HEK293 (cell line): Measurements from ENCODE around the gene TMEM240.

Experiments used
- CTCF ChIA-PET: fragments of 350-600 bp; formaldehyde crosslinking; extraction: SDS; loops from one replicate; lab custom pipeline; 2021; ENCODE audit warnings: antibody characterized with exemption; lab: Yijun Ruan, JAX
- POLR2A ChIA-PET: fragments of 300-600 bp; formaldehyde crosslinking; extraction: SDS; loops from one replicate; lab custom pipeline; 2020; ENCODE audit warnings: antibody characterized with exemption, inconsistent platforms; lab: Yijun Ruan, JAX
- H3K27ac ChIP-seq: fragments of 200-500 bp; sonication (Bioruptor generic); 2 replicates; pipeline ENCODE4 v1.5.1; 2014; ENCODE audit warnings: low read depth, low read length, control low read depth, inconsistent platforms; ENCODE audit errors: extremely low read depth
- H3K36me3 ChIP-seq, 2 experiments: fragments of 200-500 bp in 1 of 2; sonication (Bioruptor generic) in 1 of 2; 1 replicate in 1 of 2; 2 replicates in 1 of 2; pipeline ENCODE4 v1.5.1; 2014 to 2017; ENCODE audit warnings: inconsistent platforms in 2 of 2, low read length in 2 of 2; ENCODE audit not compliant: control insufficient read depth in 2 of 2, insufficient read depth in 1 of 2
- H3K4me1 ChIP-seq: fragments of 200-500 bp; sonication (Bioruptor generic); 2 replicates; pipeline ENCODE4 v1.5.1; 2014; ENCODE audit warnings: mild to moderate bottlenecking, low read length, inconsistent platforms; ENCODE audit not compliant: control insufficient read depth, insufficient read depth
- H3K4me3 ChIP-seq: 2 replicates; pipeline ENCODE4 v1.5.1; 2011; ENCODE audit warnings: low read depth, mild to moderate bottlenecking, control low read depth, low read length, moderate library complexity
- H3K9me3 ChIP-seq: fragments of 200-500 bp; sonication (Bioruptor generic); 2 replicates; pipeline ENCODE4 v1.5.1; 2014; ENCODE audit warnings: low read depth, low read length, inconsistent platforms; ENCODE audit not compliant: control insufficient read depth, insufficient read depth
- BCL11A ChIP-seq: fragments of 450-650 bp; formaldehyde crosslinking; IDR thresholded peaks from 2 replicates; pipeline ENCODE4 v1.5.1; 2016; ENCODE audit warnings: low read depth, missing biosample characterization, missing genetic modification characterization
- BCL11B ChIP-seq: fragments of 450-650 bp; formaldehyde crosslinking; IDR thresholded peaks from 2 replicates; pipeline ENCODE4 v1.5.1; 2016; ENCODE audit warnings: low read depth, missing biosample characterization, missing genetic modification characterization
- EGR2 ChIP-seq: fragments of 450-650 bp; formaldehyde crosslinking; IDR thresholded peaks from 2 replicates; pipeline ENCODE4 v1.5.1; 2016; ENCODE audit warnings: low read depth, missing biosample characterization, missing genetic modification characterization
- GLIS1 ChIP-seq: fragments of 450-650 bp; formaldehyde crosslinking; IDR thresholded peaks from 2 replicates; pipeline ENCODE4 v1.5.1; 2016; ENCODE audit warnings: missing biosample characterization, missing genetic modification characterization
- HIC1 ChIP-seq: fragments of 450-650 bp; formaldehyde crosslinking; IDR thresholded peaks from 2 replicates; pipeline ENCODE4 v1.5.1; 2016; ENCODE audit warnings: missing biosample characterization, missing genetic modification characterization
- KLF10 ChIP-seq: fragments of 450-650 bp; IDR thresholded peaks from 2 replicates; pipeline ENCODE4 v1.5.1; 2018; ENCODE audit warnings: missing biosample characterization, mild to moderate bottlenecking, missing genetic modification characterization
- MYNN ChIP-seq: fragments of 450-650 bp; formaldehyde crosslinking; IDR thresholded peaks from 2 replicates; pipeline ENCODE4 v1.5.1; 2016; ENCODE audit warnings: missing biosample characterization, missing genetic modification characterization, borderline replicate concordance
- REPIN1 ChIP-seq: fragments of 450-650 bp; formaldehyde crosslinking; IDR thresholded peaks from 2 replicates; pipeline ENCODE4 v1.5.1; 2017; ENCODE audit warnings: missing biosample characterization, missing genetic modification characterization, low read depth
- SP3 ChIP-seq: fragments of 450-650 bp; formaldehyde crosslinking; IDR thresholded peaks from 2 replicates; pipeline ENCODE4 v1.5.1; 2016; ENCODE audit warnings: missing biosample characterization, missing genetic modification characterization
- ZBTB21 ChIP-seq: fragments of 450-650 bp; formaldehyde crosslinking; IDR thresholded peaks from 2 replicates; pipeline ENCODE4 v1.5.1; 2017; ENCODE audit warnings: missing biosample characterization, missing genetic modification characterization
- ZBTB7A ChIP-seq: fragments of 450-650 bp; formaldehyde crosslinking; IDR thresholded peaks from 2 replicates; pipeline ENCODE4 v1.5.1; 2016; ENCODE audit warnings: low read depth, missing biosample characterization, missing genetic modification characterization
- ZFP69B ChIP-seq: fragments of 450-650 bp; formaldehyde crosslinking; IDR thresholded peaks from 2 replicates; pipeline ENCODE4 v1.5.1; 2016; ENCODE audit warnings: missing biosample characterization, missing genetic modification characterization
- ZNF140 ChIP-seq: fragments of 450-650 bp; formaldehyde crosslinking; IDR thresholded peaks from 2 replicates; pipeline ENCODE4 v1.5.1; 2016; ENCODE audit warnings: missing biosample characterization, missing genetic modification characterization
- ZNF214 ChIP-seq: fragments of 450-650 bp; formaldehyde crosslinking; IDR thresholded peaks from 2 replicates; pipeline ENCODE4 v1.5.1; 2017; ENCODE audit warnings: missing biosample characterization, mild to moderate bottlenecking, missing genetic modification characterization, borderline replicate concordance
- ZNF341 ChIP-seq: fragments of 450-650 bp; formaldehyde crosslinking; IDR thresholded peaks from 2 replicates; pipeline ENCODE4; 2016; ENCODE audit warnings: low read depth, missing biosample characterization, missing genetic modification characterization
- ZNF350 ChIP-seq: fragments of 450-650 bp; formaldehyde crosslinking; IDR thresholded peaks from 2 replicates; pipeline ENCODE4 v1.5.0; 2017; ENCODE audit warnings: missing biosample characterization, mild to moderate bottlenecking, missing genetic modification characterization
- ZNF362 ChIP-seq: fragments of 450-650 bp; formaldehyde crosslinking; IDR thresholded peaks from 2 replicates; pipeline ENCODE4 v1.5.1; 2016; ENCODE audit warnings: missing biosample characterization, missing genetic modification characterization
- ZNF433 ChIP-seq: fragments of 450-650 bp; formaldehyde crosslinking; IDR thresholded peaks from 2 replicates; pipeline ENCODE4 v1.5.1; 2016; ENCODE audit warnings: missing biosample characterization, missing genetic modification characterization, low read depth
- ZNF544 ChIP-seq: fragments of 450-650 bp; formaldehyde crosslinking; IDR thresholded peaks from 2 replicates; pipeline ENCODE4 v1.5.0; 2017; ENCODE audit warnings: missing biosample characterization, missing genetic modification characterization
- ZNF560 ChIP-seq: fragments of 450-650 bp; formaldehyde crosslinking; IDR thresholded peaks from 2 replicates; pipeline ENCODE4 v1.5.1; 2017; ENCODE audit warnings: missing biosample characterization, missing genetic modification characterization, borderline replicate concordance
- ZNF600 ChIP-seq: fragments of 450-650 bp; formaldehyde crosslinking; IDR thresholded peaks from 2 replicates; pipeline ENCODE4 v1.5.1; 2016; ENCODE audit warnings: missing biosample characterization, missing genetic modification characterization
- ZNF626 ChIP-seq: fragments of 450-650 bp; sonication (Bioruptor Pico); formaldehyde crosslinking; IDR thresholded peaks from 2 replicates; pipeline ENCODE4 v1.5.1; 2018; ENCODE audit warnings: missing biosample characterization, missing genetic modification characterization, inconsistent platforms
- ZNF76 ChIP-seq: fragments of 450-650 bp; formaldehyde crosslinking; IDR thresholded peaks from 2 replicates; pipeline ENCODE4; 2016; ENCODE audit warnings: low read depth, missing biosample characterization, missing genetic modification characterization, borderline replicate concordance
- TF ChIP-seq, protein P1 (sequence below): fragments of 450-650 bp; formaldehyde crosslinking; optimal IDR thresholded peaks from 2 replicates; pipeline ENCODE3; 2016; ENCODE audit warnings: missing biosample characterization, mild to moderate bottlenecking, missing genetic modification characterization
- TF ChIP-seq, protein P2 (sequence below): fragments of 450-650 bp; formaldehyde crosslinking; conservative IDR thresholded peaks from 2 replicates; pipeline ENCODE4 v1.5.1; 2016; ENCODE audit warnings: low read depth, missing biosample characterization, missing genetic modification characterization
- TF ChIP-seq, protein P3 (sequence below): fragments of 450-650 bp; formaldehyde crosslinking; IDR thresholded peaks from 2 replicates; pipeline ENCODE4 v1.5.1; 2016; ENCODE audit warnings: missing biosample characterization, missing genetic modification characterization

The TMEM240 gene

GRCh38 chr1:1536019-1536937 lies 4.1 kb downstream of the TMEM240 start:
- ChIA-PET CTCF (no interaction called here), POLR2A (interaction anchor here (0.5 to 0.8 kb wide), 3 partner anchors 48 to 134 kb away, joined by 3 read pairs; partner anchors contain the start of gene MIB2)
- H3K9me3 ChIP-seq, result no peaks in the 10 kb centered on the region
- H3K4me3 ChIP-seq, result no peak overlapping the region
- no peak overlapping the region for H3K27ac ChIP-seq
- H3K36me3 ChIP-seq, result peaks cover 0 to 56% of the 10 kb centered on the region in 2 experiments; a peak in 2 of 3 replicates
- no peaks in the 10 kb centered on the region for H3K4me1 ChIP-seq
- TF ChIP-seq, protein P1, sequence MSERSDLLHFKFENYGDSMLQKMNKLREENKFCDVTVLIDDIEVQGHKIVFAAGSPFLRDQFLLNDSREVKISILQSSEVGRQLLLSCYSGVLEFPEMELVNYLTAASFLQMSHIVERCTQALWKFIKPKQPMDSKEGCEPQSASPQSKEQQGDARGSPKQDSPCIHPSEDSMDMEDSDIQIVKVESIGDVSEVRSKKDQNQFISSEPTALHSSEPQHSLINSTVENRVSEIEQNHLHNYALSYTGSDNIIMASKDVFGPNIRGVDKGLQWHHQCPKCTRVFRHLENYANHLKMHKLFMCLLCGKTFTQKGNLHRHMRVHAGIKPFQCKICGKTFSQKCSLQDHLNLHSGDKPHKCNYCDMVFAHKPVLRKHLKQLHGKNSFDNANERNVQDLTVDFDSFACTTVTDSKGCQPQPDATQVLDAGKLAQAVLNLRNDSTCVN (tag by site-specific recombination), result no peak
- TF ChIP-seq ZNF433 (no peak), ZNF76 (tag by site-specific recombination) (no peak), ZBTB21 (no peak), REPIN1 (tag by site-specific recombination) (no peak), ZNF600 (tag by site-specific recombination) (0 out of 2 replicates have a peak, but pooled peaks have one; percentile 42), MYNN (tag by site-specific recombination) (no peak), ZNF341 (tag by site-specific recombination) (no peak), HIC1 (peak; percentile 76), BCL11B (tag by site-specific recombination) (peak; percentile 77), EGR2 (tag by site-specific recombination) (peak; percentile 42; the same call in 1 of the 2 replicates), GLIS1 (tag by site-specific recombination) (peak; percentile 58), ZNF362 (tag by site-specific recombination) (no peak), SP3 (tag by site-specific recombination) (no peak), ZNF560 (tag by site-specific recombination) (no peak), ZBTB7A (no peak), ZFP69B (peak; percentile 71), ZNF350 (tag by site-specific recombination) (no peak), KLF10 (tag by site-specific recombination) (no peak), ZNF140 (tag by site-specific recombination) (no peak), ZNF214 (no peak), ZNF544 (no peak), BCL11A (0 out of 2 replicates have a peak, but pooled peaks have one; percentile 41), ZNF626 (tag by site-specific recombination) (no peak)
- TF ChIP-seq, protein P2, sequence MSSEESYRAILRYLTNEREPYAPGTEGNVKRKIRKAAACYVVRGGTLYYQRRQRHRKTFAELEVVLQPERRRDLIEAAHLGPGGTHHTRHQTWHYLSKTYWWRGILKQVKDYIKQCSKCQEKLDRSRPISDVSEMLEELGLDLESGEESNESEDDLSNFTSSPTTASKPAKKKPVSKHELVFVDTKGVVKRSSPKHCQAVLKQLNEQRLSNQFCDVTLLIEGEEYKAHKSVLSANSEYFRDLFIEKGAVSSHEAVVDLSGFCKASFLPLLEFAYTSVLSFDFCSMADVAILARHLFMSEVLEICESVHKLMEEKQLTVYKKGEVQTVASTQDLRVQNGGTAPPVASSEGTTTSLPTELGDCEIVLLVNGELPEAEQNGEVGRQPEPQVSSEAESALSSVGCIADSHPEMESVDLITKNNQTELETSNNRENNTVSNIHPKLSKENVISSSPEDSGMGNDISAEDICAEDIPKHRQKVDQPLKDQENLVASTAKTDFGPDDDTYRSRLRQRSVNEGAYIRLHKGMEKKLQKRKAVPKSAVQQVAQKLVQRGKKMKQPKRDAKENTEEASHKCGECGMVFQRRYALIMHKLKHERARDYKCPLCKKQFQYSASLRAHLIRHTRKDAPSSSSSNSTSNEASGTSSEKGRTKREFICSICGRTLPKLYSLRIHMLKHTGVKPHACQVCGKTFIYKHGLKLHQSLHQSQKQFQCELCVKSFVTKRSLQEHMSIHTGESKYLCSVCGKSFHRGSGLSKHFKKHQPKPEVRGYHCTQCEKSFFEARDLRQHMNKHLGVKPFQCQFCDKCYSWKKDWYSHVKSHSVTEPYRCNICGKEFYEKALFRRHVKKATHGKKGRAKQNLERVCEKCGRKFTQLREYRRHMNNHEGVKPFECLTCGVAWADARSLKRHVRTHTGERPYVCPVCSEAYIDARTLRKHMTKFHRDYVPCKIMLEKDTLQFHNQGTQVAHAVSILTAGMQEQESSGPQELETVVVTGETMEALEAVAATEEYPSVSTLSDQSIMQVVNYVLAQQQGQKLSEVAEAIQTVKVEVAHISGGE (tag by site-specific recombination), result no peak
- TF ChIP-seq, protein P3, sequence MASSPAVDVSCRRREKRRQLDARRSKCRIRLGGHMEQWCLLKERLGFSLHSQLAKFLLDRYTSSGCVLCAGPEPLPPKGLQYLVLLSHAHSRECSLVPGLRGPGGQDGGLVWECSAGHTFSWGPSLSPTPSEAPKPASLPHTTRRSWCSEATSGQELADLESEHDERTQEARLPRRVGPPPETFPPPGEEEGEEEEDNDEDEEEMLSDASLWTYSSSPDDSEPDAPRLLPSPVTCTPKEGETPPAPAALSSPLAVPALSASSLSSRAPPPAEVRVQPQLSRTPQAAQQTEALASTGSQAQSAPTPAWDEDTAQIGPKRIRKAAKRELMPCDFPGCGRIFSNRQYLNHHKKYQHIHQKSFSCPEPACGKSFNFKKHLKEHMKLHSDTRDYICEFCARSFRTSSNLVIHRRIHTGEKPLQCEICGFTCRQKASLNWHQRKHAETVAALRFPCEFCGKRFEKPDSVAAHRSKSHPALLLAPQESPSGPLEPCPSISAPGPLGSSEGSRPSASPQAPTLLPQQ, result peak; percentile 81
